NCI-H2171 (cell line): ENCODE data around the gene XDH.

Experiments
- DNase-seq: peaks from one replicate; lab custom pipeline; 2025; lab: John Stamatoyannopoulos, UW

Gene XDH

GRCh38 chr2:31414601-31415241, at the start of gene XDH:
Gene XDH (minus strand): TSS chr2:31414742. CDS start chr2:31414666, 76 bp downstream.
- no peak for DNase-seq

DNA sequence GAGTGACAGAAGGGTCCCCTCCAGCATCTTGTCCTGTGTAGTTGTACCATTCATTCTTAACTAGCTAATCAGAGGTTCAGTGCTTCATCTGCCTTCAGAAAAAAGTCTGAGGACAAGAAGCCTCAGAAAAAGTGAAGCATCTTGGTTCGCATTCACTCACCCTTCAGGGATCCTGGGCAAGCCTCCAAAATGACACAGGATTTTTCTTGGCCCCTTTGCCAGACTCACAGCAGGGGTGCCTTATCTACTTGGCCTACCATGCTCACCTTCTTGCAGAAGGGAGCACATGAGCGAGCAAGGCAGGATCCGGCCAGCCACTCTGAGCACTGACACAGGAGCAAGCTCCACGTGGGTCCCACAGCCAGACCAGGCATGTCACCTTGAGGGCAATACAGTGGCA, 43.1 kb upstream of the XDH start:
- DNase-seq = no peak

- no peak for DNase-seq
Measured at GRCh38 chr2:31446848-31447247, 32.3 kb upstream of the XDH start.

- DNase-seq = no peak
Measured at GRCh38 chr2:31442376-31442775, 27.8 kb upstream of the XDH start.

DNA sequence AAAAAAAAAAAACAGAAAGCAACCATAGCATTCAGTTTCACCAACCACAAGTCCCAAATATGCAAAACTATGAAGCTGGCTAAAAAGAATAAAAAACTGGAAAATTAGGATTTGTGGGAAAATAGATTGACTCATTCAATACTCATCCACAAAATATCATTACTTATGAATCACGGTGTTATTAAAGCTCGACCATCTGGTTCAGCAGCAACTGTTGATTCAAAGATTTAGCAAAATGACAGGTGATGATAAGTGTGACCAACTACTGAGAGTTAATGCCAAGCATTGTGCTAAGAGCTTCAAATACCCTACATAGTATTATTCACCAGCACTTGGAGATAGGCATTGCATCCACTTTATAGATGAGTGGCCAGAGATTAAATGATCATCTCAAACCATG, 26.2 kb upstream of the XDH start:
- no peak for DNase-seq

GRCh38 chr2:31434911-31435310, 20.4 kb upstream of the XDH start:
- DNase-seq = no peak

- no peak for DNase-seq
Measured at GRCh38 chr2:31433541-31433940, 19.0 kb upstream of the XDH start.

GRCh38 chr2:31430439-31431165, 16.1 kb upstream of the XDH start:
- DNase-seq = no peak

GRCh38 chr2:31429759-31430438, 15.4 kb upstream of the XDH start:
- no peak for DNase-seq

- DNase-seq = no peak
Measured at GRCh38 chr2:31429040-31429439, 14.5 kb upstream of the XDH start.

GRCh38 chr2:31428001-31428418, 13.5 kb upstream of the XDH start:
- DNase-seq = no peak

DNA sequence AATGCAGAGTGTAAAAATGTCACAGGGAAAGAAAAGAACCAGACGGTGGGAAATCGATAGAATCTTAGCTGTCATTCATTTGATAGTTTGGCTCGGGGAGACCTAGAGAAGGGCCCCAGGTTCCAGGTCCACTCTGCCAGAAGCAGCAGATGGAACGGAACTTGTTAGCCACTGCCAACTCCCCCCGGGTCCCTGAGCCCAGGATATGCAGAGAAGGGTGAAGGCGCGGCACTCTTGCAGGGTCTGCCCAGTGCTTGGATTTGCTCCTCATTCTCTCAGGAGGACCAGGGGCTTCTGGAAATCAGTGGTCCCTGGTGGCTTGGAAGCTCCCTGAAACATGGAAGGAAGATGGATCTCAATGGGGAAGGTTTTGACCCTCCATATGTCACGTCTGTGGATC, 11.6 kb upstream of the XDH start:
- no peak for DNase-seq

DNA sequence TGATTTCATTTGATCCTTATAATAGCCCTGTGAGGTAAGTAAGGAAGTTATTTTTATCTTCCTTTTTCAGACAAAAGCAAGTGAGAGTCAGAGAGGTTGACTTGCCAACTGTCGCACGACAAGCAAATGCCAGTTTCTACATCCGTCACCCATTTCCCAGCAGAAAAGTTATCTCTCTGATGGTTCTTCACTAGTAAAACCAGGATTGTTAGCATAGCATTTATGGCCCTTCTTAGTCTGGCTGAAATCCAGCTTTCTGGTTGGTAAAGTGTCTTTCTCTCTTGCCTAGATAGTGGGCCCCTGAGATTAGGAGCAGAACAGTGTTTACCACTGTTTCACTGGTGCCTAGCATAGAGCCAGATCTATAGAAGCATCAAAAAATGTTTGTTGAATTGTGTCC, 7.1 kb upstream of the XDH start:
- no peak for DNase-seq

DNA sequence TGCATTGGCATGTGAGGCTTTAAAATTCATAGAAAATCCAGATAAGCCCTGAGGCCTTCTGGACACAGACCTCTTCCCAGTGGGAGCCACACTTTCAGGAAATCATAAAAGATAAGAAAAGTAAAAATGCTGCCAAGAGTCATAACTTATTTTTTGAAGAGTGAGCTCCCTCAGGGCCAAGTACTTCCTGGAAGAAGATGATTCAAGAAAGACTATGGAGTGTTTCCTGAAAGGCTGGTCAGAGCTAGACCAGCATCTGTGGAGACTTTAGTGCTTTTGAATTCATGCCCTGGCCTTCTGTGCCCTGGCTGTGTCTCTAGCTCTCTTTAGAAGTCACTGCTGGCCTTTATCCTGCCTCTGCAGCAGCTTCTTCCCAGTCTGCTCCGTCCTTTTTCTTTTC, 6.4 kb upstream of the XDH start:
- DNase-seq = no peak

DNA sequence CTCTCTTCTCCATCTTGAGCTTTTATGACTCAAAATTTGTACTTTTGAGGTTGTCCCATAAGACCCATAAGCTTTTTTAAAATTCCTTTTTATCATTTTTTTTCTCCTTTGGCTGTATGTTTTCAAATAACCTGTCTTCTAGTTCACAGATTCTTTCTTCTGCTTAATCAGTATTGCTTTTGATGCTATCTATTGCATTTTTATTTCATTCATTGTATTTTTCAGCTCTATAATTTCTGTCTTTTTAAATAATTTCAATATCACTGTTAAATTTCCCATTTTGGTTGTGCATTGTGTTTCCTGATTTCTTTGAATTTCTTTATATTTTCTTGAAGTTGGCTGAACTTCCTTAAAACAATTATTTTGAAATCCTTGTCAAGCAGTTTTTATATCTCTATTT, 4.8 kb upstream of the XDH start:
- no peak for DNase-seq

DNA sequence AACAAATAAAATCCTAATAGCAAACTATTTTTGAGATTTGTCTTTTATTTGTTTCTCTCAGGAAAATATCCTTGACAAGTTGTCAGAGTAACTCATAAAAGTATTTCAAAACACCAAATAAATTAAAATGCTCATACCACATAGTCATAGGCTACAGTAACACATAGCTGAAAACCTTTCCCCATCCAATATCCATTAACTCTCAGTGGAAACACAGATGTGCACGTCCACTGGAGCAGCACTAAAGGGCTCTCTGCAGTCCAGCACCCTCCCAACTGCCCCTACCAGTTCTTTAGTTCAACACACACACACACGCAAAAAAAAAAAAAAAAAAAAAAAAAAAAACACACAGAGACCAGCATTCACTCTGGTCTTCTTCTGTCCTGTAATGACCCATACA, 879 bp upstream of the XDH start:
- no peak for DNase-seq

DNA sequence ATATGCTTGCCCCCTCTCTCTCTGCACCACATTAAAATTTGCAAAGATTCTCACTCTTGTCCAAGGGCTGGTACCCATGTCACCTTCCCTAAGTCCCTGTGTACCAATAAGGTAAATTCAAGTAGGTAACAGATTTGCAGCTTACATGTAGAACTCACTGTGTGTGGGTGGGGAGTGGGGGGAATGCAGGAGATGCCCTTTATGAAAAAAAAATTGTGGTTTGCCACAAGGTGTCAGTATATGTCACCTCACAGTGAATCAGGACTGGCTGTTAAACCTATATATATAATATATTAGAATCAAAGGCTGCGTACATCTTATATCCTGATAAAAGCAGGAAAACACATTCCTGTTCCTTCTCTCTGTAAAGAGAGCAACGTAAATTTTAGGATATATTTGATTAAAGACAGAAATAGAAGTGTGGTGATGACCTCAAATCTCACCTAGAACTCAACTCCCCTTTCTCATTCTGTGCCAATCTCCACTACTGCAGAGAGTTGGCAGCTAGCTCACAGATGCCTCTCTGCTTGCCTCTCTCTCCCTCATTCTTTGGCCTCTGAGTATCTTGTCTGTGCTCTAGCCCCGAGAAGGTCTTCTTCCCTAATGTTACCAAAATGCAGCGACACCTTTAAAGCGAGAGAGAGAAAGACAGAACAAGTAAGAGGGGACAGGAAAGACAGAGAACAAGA, 536 bp downstream of the XDH start:
- no peak for DNase-seq

GRCh38 chr2:31413025-31413424, 1.5 kb downstream of the XDH start:
- DNase-seq = no peak

DNA sequence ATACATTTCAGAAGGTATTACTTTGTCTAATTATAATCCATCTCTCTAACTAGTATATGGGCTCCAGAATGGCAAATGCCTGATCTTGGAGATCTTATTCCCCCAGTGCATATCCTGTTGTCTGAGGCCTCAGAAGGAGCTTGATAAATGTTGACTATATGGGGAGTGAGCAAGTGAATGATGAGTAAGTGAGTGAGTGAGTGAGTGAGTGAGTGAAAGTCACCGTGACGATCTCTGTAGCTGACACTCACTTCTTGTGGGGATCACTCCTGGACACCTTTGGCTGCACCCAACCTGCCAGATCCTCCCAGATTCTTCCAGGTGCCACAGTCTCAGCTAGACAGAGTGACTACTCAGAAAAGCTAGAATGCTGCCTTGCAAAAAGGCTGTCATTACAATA, 2.8 kb downstream of the XDH start:
- no peak for DNase-seq

DNA sequence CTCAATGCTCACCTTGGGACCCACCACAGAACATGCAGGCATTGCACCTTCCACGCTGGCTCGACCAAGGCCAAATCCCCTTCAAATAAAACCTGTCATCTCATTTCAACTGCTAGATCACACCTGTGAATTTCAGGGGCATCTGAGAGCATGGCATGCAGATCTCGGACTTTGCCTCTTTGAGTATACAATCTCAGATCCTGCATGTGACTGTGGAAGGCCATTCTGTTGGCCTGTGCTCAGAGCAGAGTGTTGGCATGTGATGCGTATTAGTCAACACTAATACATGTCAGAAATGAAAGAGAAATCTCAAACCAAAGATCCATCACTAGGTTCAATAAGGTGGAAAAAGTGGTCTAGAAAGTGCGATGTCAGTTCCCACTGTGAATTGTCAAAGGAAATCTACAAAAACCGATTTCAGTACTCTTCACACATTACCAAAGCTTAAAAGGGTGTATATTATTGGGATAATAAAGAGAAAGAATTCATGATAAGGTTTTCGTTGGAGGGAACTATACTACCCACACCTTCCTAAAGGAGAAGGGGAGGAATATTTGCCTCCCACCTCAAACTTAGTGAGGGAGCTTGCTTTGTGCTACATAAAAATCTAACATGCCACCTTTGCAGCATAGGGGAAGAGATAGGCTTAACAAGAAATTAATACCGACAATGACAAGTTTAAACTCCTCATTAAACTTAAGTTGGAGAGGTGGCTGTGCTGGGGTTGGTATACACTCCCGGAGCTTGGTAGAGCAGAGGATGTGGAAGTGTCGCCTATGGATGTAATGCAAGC, 7.8 kb downstream of the XDH start:
- no peak for DNase-seq

DNA sequence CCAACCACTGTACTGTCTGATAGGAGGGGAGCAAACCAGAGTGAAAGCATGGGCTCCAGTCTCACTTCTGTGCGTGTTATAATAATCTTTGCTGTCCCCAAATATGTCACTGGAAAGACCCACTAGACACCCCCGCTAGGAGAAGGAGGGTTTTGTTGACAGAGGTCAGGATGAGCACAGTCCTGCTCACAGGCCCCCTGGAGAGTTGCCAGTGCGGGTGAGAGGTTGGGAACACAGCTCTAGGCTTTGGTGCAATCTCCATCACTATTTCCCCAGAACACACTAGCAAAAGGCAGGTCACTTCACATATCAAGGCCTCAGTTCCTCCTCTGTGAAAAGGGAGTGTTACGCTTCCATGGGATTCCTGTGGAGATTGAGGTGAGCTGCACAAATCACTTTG, 9.7 kb downstream of the XDH start:
- DNase-seq = no peak

DNA sequence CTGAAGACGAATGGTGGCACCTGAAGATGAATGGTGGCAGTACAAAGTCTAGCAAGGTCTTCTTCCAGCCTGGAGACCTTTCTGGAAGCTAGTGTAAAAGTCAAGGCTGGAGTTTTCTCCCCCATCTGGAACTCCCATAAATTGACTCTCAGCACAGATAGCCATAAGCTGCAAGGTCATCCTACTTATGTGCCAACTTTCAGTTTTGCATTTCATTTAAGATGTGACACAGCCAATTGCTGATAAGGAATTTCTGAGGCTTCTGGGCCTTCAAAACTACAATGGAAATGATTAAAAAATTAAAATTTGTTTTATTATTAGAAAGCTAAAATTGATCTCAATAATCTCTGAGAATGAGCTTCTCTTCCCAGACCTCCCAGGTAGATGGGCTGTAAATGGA, 10.2 kb downstream of the XDH start:
- no peak for DNase-seq
